HepG2 (cell line): Measurements from ENCODE around the gene SNX22. TPM values are rescaled to one million over a fixed set of nuclear protein-coding genes. Genes with fewer than 3 reads are reported as not detected.

ENCODE experiments used
- ATAC-seq: fragments of 200-7000 bp; cut with Tn5 transposase; 3 replicates; pipeline ENCODE4 v1.9.1; 2020; ENCODE audit warnings: mild to moderate bottlenecking, moderate library complexity
- BruUV-seq: library from RNA; stranded (reverse); fragments of 400-500 nt; replicated peaks from 2 replicates; lab custom pipeline; 2021; lab: Mats Ljungman, UMichigan
- CTCF ChIA-PET: fragments of 300-600 bp; formaldehyde crosslinking; extraction: SDS; loops from one replicate; lab custom pipeline; 2021; ENCODE audit warnings: low total read pairs, inconsistent platforms, low intra/inter-chr PET ratio; lab: Yijun Ruan, JAX
- POLR2A ChIA-PET: fragments of 350-600 bp; sonication (Branson Sonifier 250); formaldehyde crosslinking; loops from one replicate; lab custom pipeline; 2020; ENCODE audit warnings: antibody characterized with exemption, inconsistent platforms; lab: Yijun Ruan, JAX
- DNase-seq: peaks from one replicate; pipeline ENCODE4 v3.0.0-alpha.2; 2015; ENCODE audit warnings: low spot score
- FAIRE-seq: peaks from 3 replicates; lab custom pipeline; 2011; peaks lifted over from hg19 to GRCh38; lab: Jason Lieb, UNC
- H2AFZ ChIP-seq: one replicate; pipeline ENCODE4 v1.6.1; 2011; ENCODE audit warnings: low read length, inconsistent platforms
- H3K27ac ChIP-seq: fragments of 300-600 bp; 3 replicates; pipeline ENCODE4 v1.8.0; 2011; ENCODE audit warnings: mixed run types, mild to moderate bottlenecking, mixed read lengths, low read length, inconsistent platforms; ENCODE audit not compliant: insufficient read depth; ENCODE audit errors: extremely low read length
- H3K27me3 ChIP-seq, 2 experiments: fragments of 200-600 bp in 1 of 2; 2 replicates in 1 of 2; 3 replicates in 1 of 2; pipeline versions ENCODE4 v1.6.0 to v1.8.0; 2011; ENCODE audit warnings: low read length in 2 of 2, mild to moderate bottlenecking in 2 of 2, moderate library complexity in 2 of 2, inconsistent platforms in 1 of 2; ENCODE audit not compliant: insufficient read depth in 2 of 2, control insufficient read depth in 1 of 2
- H3K36me3 ChIP-seq, 2 experiments: fragments of 200-600 bp in 1 of 2; replicated peaks in 1 of 2; 2 replicates in 1 of 2; 3 replicates in 1 of 2; pipeline versions ENCODE4 v1.5.1 to v1.8.0; 2011; ENCODE audit warnings: low read length in 2 of 2, inconsistent platforms in 1 of 2; ENCODE audit not compliant: insufficient read depth in 2 of 2, control insufficient read depth in 1 of 2
- H3K4me1 ChIP-seq: 2 replicates; pipeline ENCODE4 v1.5.1; 2012; ENCODE audit warnings: low read length, inconsistent platforms; ENCODE audit not compliant: insufficient read depth
- H3K4me2 ChIP-seq: 2 replicates; pipeline ENCODE4 v1.6.0; 2011; ENCODE audit warnings: low read depth, low read length, inconsistent platforms
- H3K4me3 ChIP-seq, 3 experiments: fragments of 200-600 bp in 1 of 3; sonication (generic), shearing (Covaris generic) in 1 of 3; replicated peaks in 1 of 3; 2 replicates each; pipeline ENCODE4 v1.5.1; 2011 to 2016; ENCODE audit warnings: low read length in 3 of 3, inconsistent platforms in 2 of 3, low read depth in 2 of 3, mild to moderate bottlenecking in 2 of 3, control low read depth in 1 of 3, mixed read lengths in 1 of 3; ENCODE audit not compliant: insufficient read depth in 1 of 3
- H3K79me2 ChIP-seq: one replicate; pipeline ENCODE4 v1.6.1; 2011; ENCODE audit warnings: low read length, inconsistent platforms; ENCODE audit not compliant: insufficient read depth
- H3K9ac ChIP-seq: 2 replicates; pipeline ENCODE4 v1.6.0; 2011; ENCODE audit warnings: mild to moderate bottlenecking, low read depth, low read length, inconsistent platforms; ENCODE audit not compliant: insufficient read depth
- H3K9me3 ChIP-seq: 2 replicates; pipeline ENCODE4 v1.5.1; 2012; ENCODE audit warnings: mild to moderate bottlenecking, low read length
- H4K20me1 ChIP-seq: 2 replicates; pipeline ENCODE4 v1.6.0; 2011; ENCODE audit warnings: inconsistent platforms, mild to moderate bottlenecking, low read length, moderate library complexity; ENCODE audit not compliant: insufficient read depth
- CTCF ChIP-seq: sonication (generic); formaldehyde crosslinking; IDR thresholded peaks from 2 replicates; pipeline ENCODE4 v1.5.0; 2020; ENCODE audit warnings: mild to moderate bottlenecking, missing genetic modification reagents, moderate library complexity
- DZIP1 ChIP-seq: sonication (generic); formaldehyde crosslinking; IDR thresholded peaks from 2 replicates; pipeline ENCODE4 v1.5.0; 2020; ENCODE audit warnings: mild to moderate bottlenecking, missing genetic modification reagents
- HMGA1 ChIP-seq: sonication (generic); formaldehyde crosslinking; conservative IDR thresholded peaks from 2 replicates; pipeline ENCODE4 v1.4.0; 2020; ENCODE audit warnings: missing genetic modification reagents
- HOXA5 ChIP-seq: sonication (generic); formaldehyde crosslinking; IDR thresholded peaks from 2 replicates; pipeline ENCODE4 v1.4.0; 2020; ENCODE audit warnings: missing genetic modification reagents
- IKZF1 ChIP-seq: fragments of 450-650 bp; IDR thresholded peaks from 2 replicates; pipeline ENCODE4 v1.7.1; 2016
- MEF2D ChIP-seq: sonication (generic); formaldehyde crosslinking; IDR thresholded peaks from 2 replicates; pipeline ENCODE4 v1.5.1; 2020; ENCODE audit warnings: mild to moderate bottlenecking, missing genetic modification reagents
- PATZ1 ChIP-seq: sonication (generic); formaldehyde crosslinking; IDR thresholded peaks from 2 replicates; pipeline ENCODE4 v1.4.0; 2020; ENCODE audit warnings: missing genetic modification reagents
- POLR2AphosphoS5 ChIP-seq: IDR thresholded peaks from 2 replicates; pipeline ENCODE4 v1.6.1; 2012; ENCODE audit warnings: low read depth, low read length
- TARDBP ChIP-seq: sonication (generic); formaldehyde crosslinking; IDR thresholded peaks from 2 replicates; pipeline ENCODE4 v1.8.0; 2022; ENCODE audit warnings: mild to moderate bottlenecking, missing genetic modification reagents
- ZFP41 ChIP-seq: sonication (generic); formaldehyde crosslinking; IDR thresholded peaks from 2 replicates; pipeline ENCODE4 v1.4.0; 2020; ENCODE audit warnings: mild to moderate bottlenecking, missing genetic modification reagents, borderline replicate concordance
- ZNF333 ChIP-seq: sonication (generic); formaldehyde crosslinking; IDR thresholded peaks from 2 replicates; pipeline ENCODE4 v1.4.0; 2020; ENCODE audit warnings: mild to moderate bottlenecking, missing genetic modification reagents, borderline replicate concordance
- ZNF335 ChIP-seq: sonication (generic); formaldehyde crosslinking; IDR thresholded peaks from 2 replicates; pipeline ENCODE4 v1.4.0; 2020; ENCODE audit warnings: missing genetic modification reagents
- ZNF652 ChIP-seq: IDR thresholded peaks from 2 replicates; pipeline ENCODE4 v1.6.1; 2016; ENCODE audit warnings: low read depth, borderline replicate concordance
- ZNF687 ChIP-seq: sonication (generic); formaldehyde crosslinking; IDR thresholded peaks from 2 replicates; pipeline ENCODE4 v1.5.1; 2020; ENCODE audit warnings: mild to moderate bottlenecking, missing genetic modification reagents, moderate library complexity
- ZNF749 ChIP-seq: sonication (generic); formaldehyde crosslinking; IDR thresholded peaks from 2 replicates; pipeline ENCODE4 v1.8.0; 2022; ENCODE audit warnings: mild to moderate bottlenecking, missing genetic modification reagents, moderate library complexity, borderline replicate concordance
- WGBS: methylation state at CpG from one replicate; pipeline ENCODE4 v1.1.6; 2017; ENCODE audit warnings: low lambda C conversion rate; 5-methylcytosine and 5-hydroxymethylcytosine counted together
- in situ Hi-C: cut with HindIII; loops from 2 replicates; pipeline ENCODE4 v1.10.0; 2017; ENCODE audit warnings: low pct_unique_long_range_greater_than_20kb; ENCODE audit not compliant: extremely low pct_ligation_motif_present
- intact Hi-C: fragments of 100-400 bp; cut with micrococcal nuclease; formaldehyde crosslinking; loops from one replicate; pipeline ENCODE4 v1.10.0; 2022; ENCODE audit not compliant: unreplicated experiment
- polyA plus RNA-seq, 8 experiments: library from polyadenylated mRNA; depleted of rRNA in 3 of 8; stranded (reverse) in 7 of 8; unstranded in 1 of 8; fragments of >200 nt; fragmentation: Illumina TruSeq in 4 of 8; extraction: Trizol in 4 of 8; gene quantifications; 2 replicates each; pipeline versions ENCODE4 v1.2.1 to v1.2.3, GENCODE V29; 2011 to 2016; ENCODE audit warnings: low read depth in 4 of 8, missing spikeins in 1 of 8, mixed read lengths in 1 of 8; ENCODE audit not compliant: insufficient read depth in 1 of 8
- total RNA-seq, 5 experiments: library from RNA; depleted of rRNA; stranded (reverse); fragments of >200 nt; fragmentation: Illumina TruSeq; extraction: Trizol; gene quantifications; 2 replicates each; pipeline ENCODE4 v1.2.3, GENCODE V29; 2016; ENCODE audit warnings: low read depth in 1 of 5

The SNX22 gene
- total and polyA plus RNA-seq, 2 of the 13 experiments (the other 11 are each of a cell fraction or from before 2014, with no cell fraction given) = 2.3 to 5.5 TPM

GRCh38 chr15:64137226-64137833 is 14.2 kb upstream of the SNX22 start:
- intact Hi-C loops = no loop called here
- DNase-seq = no peak
- H3K27me3 ChIP-seq = no peaks in the 10 kb centered on the region
- in situ Hi-C loops = no loop called here
- peaks cover 32 to 62% of the 10 kb centered on the region in 2 experiments for H3K36me3 ChIP-seq
- no peaks in the 10 kb centered on the region for H4K20me1 ChIP-seq
- no peak overlapping the region for H3K27ac ChIP-seq
- ChIA-PET POLR2A (no interaction called here), CTCF (no interaction called here)
- peaks cover 13% of the 10 kb centered on the region for H3K4me1 ChIP-seq
- FAIRE-seq = no peak
- H3K9me3 ChIP-seq = no peaks in the 10 kb centered on the region
- H2AFZ ChIP-seq = no peak overlapping the region
- H3K4me3 ChIP-seq = no peak overlapping the region
- no peak overlapping the region for H3K4me2 ChIP-seq
- 95% methylated on average over 3 of the region's 8 CpGs for WGBS
- peak; percentile 65 for ATAC-seq
- BruUV-seq = no TSS peak
- H3K79me2 ChIP-seq = no peaks in the 10 kb centered on the region
- no peak overlapping the region for H3K9ac ChIP-seq
- no peak for TF ChIP-seq IKZF1
- TF ChIP-seq TARDBP (CRISPR knock-in tag) = no peak
- TF ChIP-seq ZNF652 (CRISPR knock-in tag) = peak; percentile 61
- no peak for TF ChIP-seq MEF2D (CRISPR knock-in tag)
- TF ChIP-seq HOXA5 (CRISPR knock-in tag) = no peak
- TF ChIP-seq POLR2AphosphoS5 = no peak
- TF ChIP-seq CTCF (CRISPR knock-in tag) = peak; percentile 43
- no peak for TF ChIP-seq ZNF749 (CRISPR knock-in tag)
- no peak for TF ChIP-seq ZNF335 (CRISPR knock-in tag)
- no peak for TF ChIP-seq ZFP41 (CRISPR knock-in tag)
- TF ChIP-seq PATZ1 (CRISPR knock-in tag) = no peak
- no peak for TF ChIP-seq DZIP1
- TF ChIP-seq ZNF687 (CRISPR knock-in tag) = peak; percentile 38
- TF ChIP-seq ZNF333 (CRISPR knock-in tag) = no peak
- TF ChIP-seq HMGA1 (CRISPR knock-in tag) = no peak
